ENCODE measurements around the gene UAP1L1. TPM values are rescaled to one million over a fixed set of nuclear protein-coding genes. Genes with fewer than 3 reads are reported as not detected.

Gene UAP1L1
- total and polyA plus RNA-seq, 7 donors = 2.9 to 9.6 (median 5.7) TPM

DNA sequence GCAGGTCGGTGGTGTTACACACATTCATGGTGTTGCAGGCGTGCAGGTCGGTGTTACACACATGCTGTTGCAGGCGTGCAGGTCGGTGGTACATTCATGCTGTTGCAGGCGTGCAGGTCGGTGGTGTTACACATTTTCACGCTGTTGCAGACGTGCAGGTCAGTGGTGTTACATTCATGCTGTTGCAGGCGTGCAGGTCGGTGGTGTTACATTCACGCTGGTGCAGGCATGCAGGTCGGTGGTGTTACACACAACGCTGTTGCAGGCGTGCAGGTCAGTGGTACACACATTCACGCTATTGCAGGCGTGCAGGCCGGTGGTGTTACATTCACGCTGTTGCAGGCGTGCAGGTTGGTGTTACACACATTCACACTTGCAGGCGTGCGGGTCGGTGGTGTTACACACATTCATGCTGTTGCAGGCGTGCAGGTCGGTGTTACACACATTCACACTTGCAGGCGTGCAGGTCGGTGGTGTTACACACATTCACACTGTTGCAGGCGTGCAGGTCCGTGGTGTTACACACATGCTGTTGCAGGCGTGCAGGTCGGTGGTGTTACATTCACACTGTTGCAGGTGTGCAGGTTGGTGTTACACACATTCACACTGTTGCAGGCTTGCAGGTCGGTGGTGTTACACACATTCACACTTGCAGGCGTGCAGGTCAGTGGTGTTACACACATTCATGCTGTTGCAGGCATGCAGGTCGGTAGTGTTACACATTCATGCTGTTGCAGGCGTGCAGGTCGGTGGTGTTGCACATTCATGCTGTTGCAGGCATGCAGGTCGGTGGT is 26.1 kb downstream of the UAP1L1 start:
- intact Hi-C loops (cut with DNase I) = no loop called here
- Histone ChIP-seq H3K36me3 (peaks cover 17 to 100% (median 64%) of the 10 kb centered on the region in 4 donors), H3K27ac (no peak overlapping the region), H3K27me3 (no peaks in the 10 kb centered on the region), H3K4me1 (no peaks in the 10 kb centered on the region), H3K4me3 (no peak overlapping the region), H3K9me3 (no peaks in the 10 kb centered on the region)
- TF ChIP-seq EP300 (IDR thresholded peaks at IDR 0.05) (no peak), POLR2AphosphoS5 (IDR thresholded peaks at IDR 0.05) (no peak), POLR2A (IDR thresholded peaks at IDR 0.05) (no peak)
- TF ChIP-seq, protein P1, sequence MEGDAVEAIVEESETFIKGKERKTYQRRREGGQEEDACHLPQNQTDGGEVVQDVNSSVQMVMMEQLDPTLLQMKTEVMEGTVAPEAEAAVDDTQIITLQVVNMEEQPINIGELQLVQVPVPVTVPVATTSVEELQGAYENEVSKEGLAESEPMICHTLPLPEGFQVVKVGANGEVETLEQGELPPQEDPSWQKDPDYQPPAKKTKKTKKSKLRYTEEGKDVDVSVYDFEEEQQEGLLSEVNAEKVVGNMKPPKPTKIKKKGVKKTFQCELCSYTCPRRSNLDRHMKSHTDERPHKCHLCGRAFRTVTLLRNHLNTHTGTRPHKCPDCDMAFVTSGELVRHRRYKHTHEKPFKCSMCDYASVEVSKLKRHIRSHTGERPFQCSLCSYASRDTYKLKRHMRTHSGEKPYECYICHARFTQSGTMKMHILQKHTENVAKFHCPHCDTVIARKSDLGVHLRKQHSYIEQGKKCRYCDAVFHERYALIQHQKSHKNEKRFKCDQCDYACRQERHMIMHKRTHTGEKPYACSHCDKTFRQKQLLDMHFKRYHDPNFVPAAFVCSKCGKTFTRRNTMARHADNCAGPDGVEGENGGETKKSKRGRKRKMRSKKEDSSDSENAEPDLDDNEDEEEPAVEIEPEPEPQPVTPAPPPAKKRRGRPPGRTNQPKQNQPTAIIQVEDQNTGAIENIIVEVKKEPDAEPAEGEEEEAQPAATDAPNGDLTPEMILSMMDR (IDR thresholded peaks at IDR 0.05) = no peak
- WGBS, 2 donors = 93 to 94% methylated on average over 37 of the region's 37 CpGs
- no peak for DNase-seq

DNA sequence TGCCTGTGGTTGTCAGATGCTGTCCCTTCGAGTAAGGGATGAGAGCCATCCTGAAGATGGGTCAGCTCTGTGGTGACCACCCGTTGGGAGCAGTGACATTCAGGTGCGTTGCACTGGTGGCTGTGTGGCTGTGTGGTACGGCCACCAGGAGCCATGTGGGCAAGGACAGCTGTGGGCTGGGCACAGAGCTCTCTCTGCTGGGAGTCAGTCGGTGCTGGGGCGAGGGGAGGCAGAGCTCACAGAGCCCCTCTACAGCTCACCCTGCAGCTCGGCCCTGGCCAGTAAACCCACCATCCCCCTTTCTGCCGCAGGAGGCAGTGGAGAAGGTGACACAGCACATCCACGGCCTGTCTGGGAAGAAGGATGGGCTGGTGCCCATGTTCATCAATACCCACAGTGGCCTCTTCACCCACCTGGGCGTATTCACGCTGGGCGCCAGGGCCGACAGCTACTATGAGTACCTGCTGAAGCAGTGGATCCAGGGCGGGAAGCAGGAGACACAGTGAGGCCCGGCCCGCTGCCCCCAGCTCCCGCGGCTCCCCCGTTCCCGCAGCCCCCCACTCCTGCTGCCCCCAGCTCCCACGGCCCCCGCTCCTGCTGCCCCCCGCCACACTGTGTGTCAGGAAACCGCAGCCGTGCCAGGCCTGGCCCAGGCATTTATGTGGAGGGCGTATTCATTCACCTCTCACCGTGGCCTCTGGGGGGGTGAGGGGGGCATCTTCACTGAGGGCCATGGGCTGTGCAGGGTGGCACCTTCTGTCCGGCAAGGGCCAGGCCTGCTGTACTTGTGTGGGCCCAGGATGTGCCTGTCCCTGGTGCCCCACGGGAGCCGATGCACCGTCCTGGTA is 28.7 kb downstream of the UAP1L1 start:
- Histone ChIP-seq H3K4me1 (no peaks in the 10 kb centered on the region), H3K27me3 (no peaks in the 10 kb centered on the region), H3K27ac (no peak overlapping the region), H3K9me3 (no peaks in the 10 kb centered on the region), H3K4me3 (no peak overlapping the region), H3K36me3 (peaks cover 19 to 98% (median 65%) of the 10 kb centered on the region in 4 donors)
- TF ChIP-seq, protein P1 (IDR thresholded peaks at IDR 0.05) = no peak
- no peak for TF ChIP-seq POLR2A (IDR thresholded peaks at IDR 0.05)
- no peak for TF ChIP-seq POLR2AphosphoS5 (IDR thresholded peaks at IDR 0.05)
- TF ChIP-seq EP300 (IDR thresholded peaks at IDR 0.05) = no peak
- intact Hi-C loops (cut with DNase I) = no loop called here
- DNase-seq = no peak
- 95 to 96% methylated on average over 31 of the region's 31 CpGs for WGBS, 2 donors

DNA sequence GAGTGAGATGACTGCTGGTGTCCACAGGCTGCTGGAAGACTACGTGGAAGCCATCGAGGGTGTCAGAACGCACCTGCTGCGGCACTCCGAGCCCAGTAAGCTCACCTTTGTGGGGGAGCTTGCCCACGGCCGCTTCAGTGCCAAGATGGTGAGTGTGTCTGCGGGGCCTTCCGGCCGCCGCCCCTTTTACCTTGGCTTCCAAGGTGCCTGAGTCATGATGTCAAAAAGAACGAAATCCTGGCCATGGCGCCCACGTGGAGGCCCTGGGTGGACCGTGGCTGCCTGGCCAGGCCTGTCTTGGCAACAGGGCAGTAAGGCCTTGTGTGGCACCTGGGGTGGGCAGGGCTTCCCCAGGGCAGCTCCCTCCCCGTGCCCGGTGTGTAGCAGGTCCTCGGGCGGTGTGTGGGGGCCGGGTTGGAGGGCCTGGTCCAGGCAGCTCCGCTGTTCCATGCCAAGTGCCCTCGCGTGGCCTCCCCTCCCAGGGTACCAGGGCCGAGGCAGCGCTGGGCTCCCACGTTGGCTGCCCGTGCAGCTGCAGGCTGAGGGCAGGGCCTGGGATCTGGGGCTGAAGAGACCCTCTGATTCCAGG is 29.4 kb downstream of the UAP1L1 start:
- intact Hi-C loops (cut with DNase I) = no loop called here
- Histone ChIP-seq H3K9me3 (no peaks in the 10 kb centered on the region), H3K27ac (no peak overlapping the region), H3K4me3 (no peak overlapping the region), H3K36me3 (peaks cover 19 to 97% (median 61%) of the 10 kb centered on the region in 4 donors), H3K27me3 (no peaks in the 10 kb centered on the region), H3K4me1 (no peaks in the 10 kb centered on the region)
- TF ChIP-seq, protein P1 (IDR thresholded peaks at IDR 0.05) = no peak
- TF ChIP-seq POLR2A (IDR thresholded peaks at IDR 0.05) (no peak), EP300 (IDR thresholded peaks at IDR 0.05) (no peak), POLR2AphosphoS5 (IDR thresholded peaks at IDR 0.05) (no peak)
- 94 to 96% methylated on average over 27 of the region's 27 CpGs for WGBS, 2 donors
- no peak for DNase-seq

DNA sequence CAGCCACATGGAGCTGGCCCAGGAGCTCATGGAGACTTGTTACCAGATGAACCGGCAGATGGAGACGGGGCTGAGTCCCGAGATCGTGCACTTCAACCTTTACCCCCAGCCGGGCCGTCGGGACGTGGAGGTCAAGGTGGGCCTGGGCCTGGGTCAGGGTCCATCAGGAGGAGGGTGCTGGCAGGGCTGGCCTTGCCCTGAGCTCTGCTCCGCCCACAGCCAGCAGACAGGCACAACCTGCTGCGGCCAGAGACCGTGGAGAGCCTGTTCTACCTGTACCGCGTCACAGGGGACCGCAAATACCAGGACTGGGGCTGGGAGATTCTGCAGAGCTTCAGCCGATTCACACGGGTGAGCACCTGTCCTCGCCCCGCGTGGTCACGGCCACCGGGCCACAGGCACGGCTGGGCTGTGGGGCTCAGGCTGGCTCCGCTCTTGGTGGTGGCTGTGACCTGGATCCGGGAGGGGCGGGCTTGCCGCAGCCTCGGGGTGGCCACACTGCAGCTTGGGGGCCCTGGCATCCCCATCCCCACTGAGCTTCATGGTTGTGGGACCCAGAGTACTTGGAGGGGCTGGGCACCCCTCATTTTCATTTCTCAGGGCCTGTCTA is 30.1 kb downstream of the UAP1L1 start:
- H3K9me3 ChIP-seq = no peaks in the 10 kb centered on the region
- no peaks in the 10 kb centered on the region for H3K27me3 ChIP-seq
- TF ChIP-seq, protein P1 (IDR thresholded peaks at IDR 0.05) = no peak
- TF ChIP-seq POLR2A (IDR thresholded peaks at IDR 0.05) (no peak), POLR2AphosphoS5 (IDR thresholded peaks at IDR 0.05) (no peak), EP300 (IDR thresholded peaks at IDR 0.05) (no peak)
- 93 to 94% methylated on average over 27 of the region's 27 CpGs for WGBS, 2 donors
- no peaks in the 10 kb centered on the region for H3K4me1 ChIP-seq
- peak; percentile 64 for DNase-seq
- intact Hi-C loops (cut with DNase I) = no loop called here
- H3K27ac ChIP-seq = no peak overlapping the region
- H3K36me3 ChIP-seq = peaks cover 22 to 97% (median 60%) of the 10 kb centered on the region in 4 donors
- H3K4me3 ChIP-seq = no peak overlapping the region
